Measurements from ENCODE around the gene GLRX3.
"Not testable (repeated sequence)": the region's sequence is repeated elsewhere in the genome, so short reads cannot be mapped to it uniquely, and the experiment has no call there.

The GLRX3 gene

DNA sequence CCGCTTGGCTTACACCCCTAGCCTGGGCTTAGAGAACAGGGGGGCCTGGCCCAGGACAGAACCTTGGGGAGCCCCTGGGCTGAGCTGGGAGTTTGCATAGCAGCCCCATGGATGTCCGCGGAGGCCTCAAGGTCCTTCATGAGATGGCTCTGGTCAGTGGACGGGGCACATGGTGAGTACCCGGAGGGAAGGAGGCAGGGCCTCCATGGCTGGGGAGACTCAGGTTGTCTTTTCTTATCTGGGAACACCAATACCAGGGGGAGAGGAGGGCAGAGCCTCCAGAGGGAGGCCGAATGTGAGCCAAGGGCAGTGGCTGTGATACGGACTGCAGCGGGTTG lies 64.8 kb downstream of the GLRX3 start:
- no peak overlapping the region for H3K4me3 ChIP-seq (ENCODE audit: low read depth, low read length)
- H3K9me3 ChIP-seq (ENCODE audit: control insufficient read depth, insufficient read depth, low read depth, low read length): no peaks in the 10 kb centered on the region
- H3K36me3 ChIP-seq (ENCODE audit: control insufficient read depth in 2 of 2, insufficient read depth in 1 of 2, low read length in 2 of 2): no peaks in the 10 kb centered on the region
- H3K4me1 ChIP-seq (ENCODE audit: control insufficient read depth, insufficient read depth, low read length): no peaks in the 10 kb centered on the region
- ChIA-PET CTCF (no interaction called here), POLR2A (no interaction called here)
- no peak for TF ChIP-seq ZNF223 (tag by site-specific recombination; IDR thresholded peaks at IDR 0.05)
- no peak for TF ChIP-seq ZFP3 (tag by site-specific recombination; IDR thresholded peaks at IDR 0.05; ENCODE audit: low read depth)
- no peak for TF ChIP-seq HOXC10 (CRISPR knock-in tag; IDR thresholded peaks at IDR 0.05)
- no peak for TF ChIP-seq OSR2 (tag by site-specific recombination; IDR thresholded peaks at IDR 0.05)
- H3K27ac ChIP-seq (ENCODE audit: extremely low read depth, low read depth, low read length): no peak overlapping the region

DNA sequence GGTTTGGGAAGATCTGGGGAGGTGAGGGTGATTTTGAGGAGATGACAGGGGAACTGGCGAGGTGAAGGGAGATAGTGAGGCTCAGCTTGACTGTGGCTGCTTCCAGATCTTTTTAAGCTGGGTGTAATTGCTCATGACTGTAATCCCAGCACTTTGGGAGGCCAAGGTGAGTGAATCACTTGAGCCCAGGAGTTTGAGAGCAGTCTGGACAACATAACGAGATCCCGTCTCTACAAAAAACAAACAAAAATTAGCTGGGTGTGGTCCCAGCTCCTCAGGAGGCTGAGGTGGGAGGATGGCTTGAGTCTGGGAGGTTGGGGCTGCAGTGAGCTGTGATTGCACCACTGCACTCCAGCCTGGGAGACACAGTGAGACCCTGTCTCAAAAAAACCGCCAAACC lies 66.0 kb downstream of the GLRX3 start:
- 0 out of 2 replicates have a peak, but pooled peaks have one; percentile 19 for TF ChIP-seq WT1 (tag by site-specific recombination; IDR thresholded peaks at IDR 0.05)
- peak; percentile 63 for TF ChIP-seq GLIS1 (tag by site-specific recombination; IDR thresholded peaks at IDR 0.05)
- peak; percentile 78 for TF ChIP-seq KLF1 (tag by site-specific recombination; IDR thresholded peaks at IDR 0.05)
- peak; percentile 57; the same call in 1 of the 2 replicates for TF ChIP-seq ZNF600 (tag by site-specific recombination; IDR thresholded peaks at IDR 0.05)
- TF ChIP-seq, protein P1, sequence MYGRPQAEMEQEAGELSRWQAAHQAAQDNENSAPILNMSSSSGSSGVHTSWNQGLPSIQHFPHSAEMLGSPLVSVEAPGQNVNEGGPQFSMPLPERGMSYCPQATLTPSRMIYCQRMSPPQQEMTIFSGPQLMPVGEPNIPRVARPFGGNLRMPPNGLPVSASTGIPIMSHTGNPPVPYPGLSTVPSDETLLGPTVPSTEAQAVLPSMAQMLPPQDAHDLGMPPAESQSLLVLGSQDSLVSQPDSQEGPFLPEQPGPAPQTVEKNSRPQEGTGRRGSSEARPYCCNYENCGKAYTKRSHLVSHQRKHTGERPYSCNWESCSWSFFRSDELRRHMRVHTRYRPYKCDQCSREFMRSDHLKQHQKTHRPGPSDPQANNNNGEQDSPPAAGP (tag by site-specific recombination; IDR thresholded peaks at IDR 0.05): peak; percentile 33; the same call in 1 of the 2 replicates
- H3K4me3 ChIP-seq (ENCODE audit: low read depth, low read length); H3K4me1 ChIP-seq (ENCODE audit: control insufficient read depth, insufficient read depth, low read length); POLR2A ChIA-PET; CTCF ChIA-PET; H3K36me3 ChIP-seq (ENCODE audit: control insufficient read depth in 2 of 2, insufficient read depth in 1 of 2, low read length in 2 of 2); H3K9me3 ChIP-seq (ENCODE audit: control insufficient read depth, insufficient read depth, low read depth, low read length); H3K27ac ChIP-seq (ENCODE audit: extremely low read depth, low read depth, low read length): not testable (repeated sequence)

DNA sequence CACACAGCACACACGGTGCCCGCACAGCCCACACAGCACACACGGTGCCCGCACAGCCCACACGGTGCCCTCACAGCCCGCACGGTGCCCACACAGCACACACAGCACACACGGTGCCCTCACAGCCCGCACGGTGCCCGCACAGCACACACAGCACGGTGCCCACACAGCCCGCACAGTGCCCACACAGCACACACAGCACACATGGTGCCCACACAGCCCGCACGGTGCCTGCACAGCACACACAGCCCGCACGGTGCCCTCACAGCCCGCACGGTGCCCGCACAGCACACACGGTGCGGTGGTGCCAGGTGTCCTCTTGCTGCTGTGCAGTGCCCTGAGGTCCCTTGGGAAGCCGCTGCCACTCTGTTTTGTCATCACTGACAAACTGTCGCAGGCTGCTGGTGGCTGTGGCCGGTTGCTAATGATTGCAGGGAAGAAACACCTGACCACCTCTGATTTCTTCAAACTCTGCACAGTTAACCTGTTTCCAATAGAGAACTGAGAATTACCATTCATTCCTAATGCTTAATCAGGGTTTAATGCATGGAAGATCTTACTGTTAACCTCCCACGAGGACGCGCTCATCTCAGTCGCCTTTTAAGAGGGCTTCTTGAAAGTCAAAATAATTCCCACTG lies 66.9 kb downstream of the GLRX3 start:
- ChIA-PET CTCF (no interaction called here), POLR2A (no interaction called here)
- Histone ChIP-seq H3K9me3 (ENCODE audit: control insufficient read depth, insufficient read depth, low read depth, low read length) (no peaks in the 10 kb centered on the region), H3K4me1 (ENCODE audit: control insufficient read depth, insufficient read depth, low read length) (no peaks in the 10 kb centered on the region), H3K36me3 (ENCODE audit: control insufficient read depth in 2 of 2, insufficient read depth in 1 of 2, low read length in 2 of 2) (no peaks in the 10 kb centered on the region), H3K4me3 (ENCODE audit: low read depth, low read length) (no peak overlapping the region), H3K27ac (ENCODE audit: extremely low read depth, low read depth, low read length) (no peak overlapping the region)
- TF ChIP-seq, protein P2, sequence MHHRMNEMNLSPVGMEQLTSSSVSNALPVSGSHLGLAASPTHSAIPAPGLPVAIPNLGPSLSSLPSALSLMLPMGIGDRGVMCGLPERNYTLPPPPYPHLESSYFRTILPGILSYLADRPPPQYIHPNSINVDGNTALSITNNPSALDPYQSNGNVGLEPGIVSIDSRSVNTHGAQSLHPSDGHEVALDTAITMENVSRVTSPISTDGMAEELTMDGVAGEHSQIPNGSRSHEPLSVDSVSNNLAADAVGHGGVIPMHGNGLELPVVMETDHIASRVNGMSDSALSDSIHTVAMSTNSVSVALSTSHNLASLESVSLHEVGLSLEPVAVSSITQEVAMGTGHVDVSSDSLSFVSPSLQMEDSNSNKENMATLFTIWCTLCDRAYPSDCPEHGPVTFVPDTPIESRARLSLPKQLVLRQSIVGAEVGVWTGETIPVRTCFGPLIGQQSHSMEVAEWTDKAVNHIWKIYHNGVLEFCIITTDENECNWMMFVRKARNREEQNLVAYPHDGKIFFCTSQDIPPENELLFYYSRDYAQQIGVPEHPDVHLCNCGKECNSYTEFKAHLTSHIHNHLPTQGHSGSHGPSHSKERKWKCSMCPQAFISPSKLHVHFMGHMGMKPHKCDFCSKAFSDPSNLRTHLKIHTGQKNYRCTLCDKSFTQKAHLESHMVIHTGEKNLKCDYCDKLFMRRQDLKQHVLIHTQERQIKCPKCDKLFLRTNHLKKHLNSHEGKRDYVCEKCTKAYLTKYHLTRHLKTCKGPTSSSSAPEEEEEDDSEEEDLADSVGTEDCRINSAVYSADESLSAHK (tag by site-specific recombination; IDR thresholded peaks at IDR 0.05): no peak
- no peak for TF ChIP-seq ZNF146 (tag by site-specific recombination; IDR thresholded peaks at IDR 0.05)
- TF ChIP-seq ZNF23 (tag by site-specific recombination; IDR thresholded peaks at IDR 0.05; ENCODE audit: borderline replicate concordance): no peak
- TF ChIP-seq ZNF76 (tag by site-specific recombination; IDR thresholded peaks at IDR 0.05; ENCODE audit: borderline replicate concordance, low read depth): no peak
- no peak for TF ChIP-seq SETDB1 (IDR thresholded peaks at IDR 0.05; ENCODE audit: insufficient read length, low read length)
- no peak for TF ChIP-seq ZNF585B (tag by site-specific recombination; IDR thresholded peaks at IDR 0.05)

DNA sequence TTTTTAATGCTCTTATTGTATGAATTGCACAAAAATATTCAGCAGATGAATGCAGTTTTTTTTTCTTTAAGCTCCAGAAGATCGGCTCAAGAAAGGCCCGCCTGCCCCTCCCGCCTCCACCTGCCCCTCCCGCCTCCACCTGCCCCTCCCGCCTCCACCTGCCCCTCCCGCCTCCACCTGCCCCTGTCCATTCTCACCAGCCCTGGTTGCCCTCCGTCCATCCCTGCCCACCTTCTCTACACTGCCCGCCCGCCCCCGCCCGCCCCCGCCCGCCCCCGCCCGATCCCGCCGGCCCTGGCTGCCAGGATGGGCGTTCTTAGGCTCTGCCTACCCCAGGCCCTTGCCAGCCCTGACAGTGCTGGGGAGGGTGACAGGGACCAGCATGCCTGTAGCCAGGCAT lies 67.4 kb downstream of the GLRX3 start:
- ChIA-PET CTCF (no interaction called here), POLR2A (no interaction called here)
- Histone ChIP-seq H3K36me3 (ENCODE audit: control insufficient read depth in 2 of 2, insufficient read depth in 1 of 2, low read length in 2 of 2) (no peaks in the 10 kb centered on the region), H3K27ac (ENCODE audit: extremely low read depth, low read depth, low read length) (no peak overlapping the region), H3K9me3 (ENCODE audit: control insufficient read depth, insufficient read depth, low read depth, low read length) (no peaks in the 10 kb centered on the region), H3K4me3 (ENCODE audit: low read depth, low read length) (no peak overlapping the region), H3K4me1 (ENCODE audit: control insufficient read depth, insufficient read depth, low read length) (no peaks in the 10 kb centered on the region)
- TF ChIP-seq ZNF174 (tag by site-specific recombination; IDR thresholded peaks at IDR 0.05) (no peak), ZNF777 (tag by site-specific recombination; IDR thresholded peaks at IDR 0.05; ENCODE audit: borderline replicate concordance) (no peak), ZNF544 (tag by site-specific recombination; IDR thresholded peaks at IDR 0.05) (no peak), GFI1B (tag by site-specific recombination; IDR thresholded peaks at IDR 0.05) (no peak), ZNF132 (tag by site-specific recombination; IDR thresholded peaks at IDR 0.05; ENCODE audit: borderline replicate concordance) (no peak), ZNF623 (tag by site-specific recombination; IDR thresholded peaks at IDR 0.05) (no peak), ZNF776 (tag by site-specific recombination; IDR thresholded peaks at IDR 0.05; ENCODE audit: borderline replicate concordance) (no peak)
- TF ChIP-seq, protein P3, sequence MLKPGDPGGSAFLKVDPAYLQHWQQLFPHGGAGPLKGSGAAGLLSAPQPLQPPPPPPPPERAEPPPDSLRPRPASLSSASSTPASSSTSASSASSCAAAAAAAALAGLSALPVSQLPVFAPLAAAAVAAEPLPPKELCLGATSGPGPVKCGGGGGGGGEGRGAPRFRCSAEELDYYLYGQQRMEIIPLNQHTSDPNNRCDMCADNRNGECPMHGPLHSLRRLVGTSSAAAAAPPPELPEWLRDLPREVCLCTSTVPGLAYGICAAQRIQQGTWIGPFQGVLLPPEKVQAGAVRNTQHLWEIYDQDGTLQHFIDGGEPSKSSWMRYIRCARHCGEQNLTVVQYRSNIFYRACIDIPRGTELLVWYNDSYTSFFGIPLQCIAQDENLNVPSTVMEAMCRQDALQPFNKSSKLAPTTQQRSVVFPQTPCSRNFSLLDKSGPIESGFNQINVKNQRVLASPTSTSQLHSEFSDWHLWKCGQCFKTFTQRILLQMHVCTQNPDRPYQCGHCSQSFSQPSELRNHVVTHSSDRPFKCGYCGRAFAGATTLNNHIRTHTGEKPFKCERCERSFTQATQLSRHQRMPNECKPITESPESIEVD (tag by site-specific recombination; IDR thresholded peaks at IDR 0.05): no peak
- TF ChIP-seq, protein P4, sequence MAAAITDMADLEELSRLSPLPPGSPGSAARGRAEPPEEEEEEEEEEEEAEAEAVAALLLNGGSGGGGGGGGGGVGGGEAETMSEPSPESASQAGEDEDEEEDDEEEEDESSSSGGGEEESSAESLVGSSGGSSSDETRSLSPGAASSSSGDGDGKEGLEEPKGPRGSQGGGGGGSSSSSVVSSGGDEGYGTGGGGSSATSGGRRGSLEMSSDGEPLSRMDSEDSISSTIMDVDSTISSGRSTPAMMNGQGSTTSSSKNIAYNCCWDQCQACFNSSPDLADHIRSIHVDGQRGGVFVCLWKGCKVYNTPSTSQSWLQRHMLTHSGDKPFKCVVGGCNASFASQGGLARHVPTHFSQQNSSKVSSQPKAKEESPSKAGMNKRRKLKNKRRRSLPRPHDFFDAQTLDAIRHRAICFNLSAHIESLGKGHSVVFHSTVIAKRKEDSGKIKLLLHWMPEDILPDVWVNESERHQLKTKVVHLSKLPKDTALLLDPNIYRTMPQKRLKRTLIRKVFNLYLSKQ (tag by site-specific recombination; IDR thresholded peaks at IDR 0.05; ENCODE audit: borderline replicate concordance): no peak
